HCT116 (cell line): ENCODE results near the gene PHOX2A.

Experiments used
- ATF3 ChIP-seq: IDR thresholded peaks from 2 replicates; pipeline ENCODE4 v1.6.1; 2012
- CBX3 ChIP-seq: IDR thresholded peaks from 2 replicates; pipeline ENCODE4 v1.6.1; 2012; ENCODE audit warnings: low read depth
- CTCF ChIP-seq, 3 experiments: fragments of 200-600 bp in 1 of 3; sonication (generic) in 1 of 3; IDR thresholded peaks in 2 of 3; conservative IDR thresholded peaks in 1 of 3; 2 replicates each; pipeline ENCODE4 v1.5.1; 2012 to 2017; ENCODE audit warnings: low read depth in 2 of 3, low read length in 2 of 3, antibody characterized with exemption in 1 of 3, borderline replicate concordance in 1 of 3, control low read depth in 1 of 3, mild to moderate bottlenecking in 1 of 3, mixed read lengths in 1 of 3, mixed run types in 1 of 3, moderate library complexity in 1 of 3; ENCODE audit not compliant: insufficient read depth in 1 of 3
- EZH2 ChIP-seq: fragments of 200-600 bp; sonication (generic); IDR thresholded peaks from 2 replicates; pipeline ENCODE4 v1.6.1; 2017; ENCODE audit warnings: antibody characterized with exemption, mixed run types
- EZH2phosphoT487 ChIP-seq: fragments of 200-600 bp; IDR thresholded peaks from 2 replicates; pipeline ENCODE4 v1.6.1; 2018; ENCODE audit warnings: antibody characterized with exemption, borderline replicate concordance
- MAX ChIP-seq: IDR thresholded peaks from 2 replicates; pipeline ENCODE4 v1.6.1; 2012
- POLR2A ChIP-seq: IDR thresholded peaks from 2 replicates; pipeline ENCODE4 v1.7.0; 2011; ENCODE audit warnings: borderline replicate concordance; ENCODE audit not compliant: insufficient read depth, insufficient read length; ENCODE audit errors: extremely low read depth
- POLR2AphosphoS5 ChIP-seq: IDR thresholded peaks from 2 replicates; pipeline ENCODE4 v1.6.1; 2011; ENCODE audit warnings: mild to moderate bottlenecking, low read depth, low read length, moderate library complexity
- RAD21 ChIP-seq: IDR thresholded peaks from 2 replicates; pipeline ENCODE4 v1.6.1; 2012; ENCODE audit warnings: low read depth, mild to moderate bottlenecking
- REST ChIP-seq: IDR thresholded peaks from 2 replicates; pipeline ENCODE4 v1.6.1; 2012; ENCODE audit warnings: low read depth
- SP1 ChIP-seq: IDR thresholded peaks from 2 replicates; pipeline ENCODE4 v1.6.1; 2012; ENCODE audit warnings: low read depth
- YY1 ChIP-seq: IDR thresholded peaks from 2 replicates; pipeline ENCODE4 v1.6.1; 2011; ENCODE audit warnings: low read length, low read depth, moderate library complexity, mild to moderate bottlenecking; ENCODE audit not compliant: insufficient replicate concordance; ENCODE audit errors: extremely low read depth
- ZBTB33 ChIP-seq: IDR thresholded peaks from 2 replicates; pipeline ENCODE4 v1.6.1; 2011; ENCODE audit warnings: mild to moderate bottlenecking, low read length, moderate library complexity; ENCODE audit not compliant: insufficient replicate concordance; ENCODE audit errors: extremely low read depth

GRCh38 chr11:72229925-72230763, 13.8 kb downstream of the PHOX2A start:
- no peak for TF ChIP-seq CTCF (IDR thresholded peaks at IDR 0.05 in 2 of 3, conservative IDR thresholded peaks at IDR 0.05 in 1 of 3; ENCODE audit: borderline replicate concordance in 1 of 3, insufficient read depth in 1 of 3, low read depth in 2 of 3, low read length in 2 of 3)
- TF ChIP-seq POLR2AphosphoS5 = no peak
- TF ChIP-seq RAD21 = no peak
- no peak for TF ChIP-seq EZH2phosphoT487
- TF ChIP-seq ZBTB33 = no peak
- no peak for TF ChIP-seq YY1
- no peak for TF ChIP-seq ATF3
- TF ChIP-seq SP1 = no peak
- TF ChIP-seq REST = no peak
- no peak for TF ChIP-seq POLR2A
- TF ChIP-seq MAX = no peak
- TF ChIP-seq EZH2 = no peak
- no peak for TF ChIP-seq CBX3
